NCI-H82 (cell line): ENCODE data around the gene ERBB4.
"Not testable (repeated sequence)": the region's sequence is repeated elsewhere in the genome, so short reads cannot be mapped to it uniquely, and the experiment has no call there.

Source experiments
- DNase-seq: peaks from one replicate; lab custom pipeline; 2025; lab: John Stamatoyannopoulos, UW

Gene ERBB4

GRCh38 chr2:211724933-211725332 lies 813.7 kb downstream of the ERBB4 start:
- DNase-seq: no peak

GRCh38 chr2:211723398-211723797 lies 815.2 kb downstream of the ERBB4 start:
- no peak for DNase-seq

GRCh38 chr2:211722928-211723327 lies 815.7 kb downstream of the ERBB4 start:
- no peak for DNase-seq

GRCh38 chr2:211721874-211722273 lies 816.7 kb downstream of the ERBB4 start:
- not testable (repeated sequence) for DNase-seq

GRCh38 chr2:211709389-211709788 lies 829.2 kb downstream of the ERBB4 start:
- DNase-seq: no peak

- DNase-seq: no peak
These were observed 845.9 kb downstream of the ERBB4 start for GRCh38 chr2:211692689-211693088.

- no peak for DNase-seq
These were observed 847.9 kb downstream of the ERBB4 start for GRCh38 chr2:211690736-211691135.

- no peak for DNase-seq
These were observed 850.4 kb downstream of the ERBB4 start for GRCh38 chr2:211688196-211688595.

GRCh38 chr2:211674715-211675114 lies 863.9 kb downstream of the ERBB4 start:
- DNase-seq: no peak

GRCh38 chr2:211673133-211673905 lies 865.3 kb downstream of the ERBB4 start:
- DNase-seq: no peak

GRCh38 chr2:211671977-211672376 lies 866.6 kb downstream of the ERBB4 start:
- DNase-seq: no peak

GRCh38 chr2:211665299-211665698 lies 873.3 kb downstream of the ERBB4 start:
- no peak for DNase-seq

GRCh38 chr2:211664321-211664720 lies 874.3 kb downstream of the ERBB4 start:
- no peak for DNase-seq

- no peak for DNase-seq
These were observed 884.3 kb downstream of the ERBB4 start for GRCh38 chr2:211654211-211654780.

GRCh38 chr2:211652327-211652726 lies 886.3 kb downstream of the ERBB4 start:
- DNase-seq: no peak

GRCh38 chr2:211649331-211649730 lies 889.3 kb downstream of the ERBB4 start:
- DNase-seq: no peak

- no peak for DNase-seq
These were observed 907.1 kb downstream of the ERBB4 start for GRCh38 chr2:211631503-211631902.

- DNase-seq: no peak
These were observed 915.5 kb downstream of the ERBB4 start for GRCh38 chr2:211623096-211623495.

GRCh38 chr2:211620986-211621385 lies 917.6 kb downstream of the ERBB4 start:
- no peak for DNase-seq

GRCh38 chr2:211617803-211618202 lies 920.8 kb downstream of the ERBB4 start:
- DNase-seq: no peak

- no peak for DNase-seq
These were observed 927.0 kb downstream of the ERBB4 start for GRCh38 chr2:211611621-211612020.

- DNase-seq: no peak
These were observed 927.5 kb downstream of the ERBB4 start for GRCh38 chr2:211611061-211611518.

- no peak for DNase-seq
These were observed 929.5 kb downstream of the ERBB4 start for GRCh38 chr2:211609127-211609526.

GRCh38 chr2:211599146-211599545 lies 939.5 kb downstream of the ERBB4 start:
- DNase-seq: peak; percentile 18
